Measurements from ENCODE around the gene INTS15. TPM values are rescaled to one million over a fixed set of nuclear protein-coding genes. Genes with fewer than 3 reads are reported as not detected.
"Not testable (repeated sequence)": the region's sequence is repeated elsewhere in the genome, so short reads cannot be mapped to it uniquely, and the experiment has no call there.

The INTS15 gene
- polyA plus RNA-seq, 4 donors: 31.9 to 38.3 (median 33.3) TPM

GRCh38 chr7:6615723-6616555 is 26.1 kb downstream of the INTS15 start:
- DNase-seq (ENCODE audit: low read depth in 4 of 4, low spot score in 3 of 4): no peak

DNA sequence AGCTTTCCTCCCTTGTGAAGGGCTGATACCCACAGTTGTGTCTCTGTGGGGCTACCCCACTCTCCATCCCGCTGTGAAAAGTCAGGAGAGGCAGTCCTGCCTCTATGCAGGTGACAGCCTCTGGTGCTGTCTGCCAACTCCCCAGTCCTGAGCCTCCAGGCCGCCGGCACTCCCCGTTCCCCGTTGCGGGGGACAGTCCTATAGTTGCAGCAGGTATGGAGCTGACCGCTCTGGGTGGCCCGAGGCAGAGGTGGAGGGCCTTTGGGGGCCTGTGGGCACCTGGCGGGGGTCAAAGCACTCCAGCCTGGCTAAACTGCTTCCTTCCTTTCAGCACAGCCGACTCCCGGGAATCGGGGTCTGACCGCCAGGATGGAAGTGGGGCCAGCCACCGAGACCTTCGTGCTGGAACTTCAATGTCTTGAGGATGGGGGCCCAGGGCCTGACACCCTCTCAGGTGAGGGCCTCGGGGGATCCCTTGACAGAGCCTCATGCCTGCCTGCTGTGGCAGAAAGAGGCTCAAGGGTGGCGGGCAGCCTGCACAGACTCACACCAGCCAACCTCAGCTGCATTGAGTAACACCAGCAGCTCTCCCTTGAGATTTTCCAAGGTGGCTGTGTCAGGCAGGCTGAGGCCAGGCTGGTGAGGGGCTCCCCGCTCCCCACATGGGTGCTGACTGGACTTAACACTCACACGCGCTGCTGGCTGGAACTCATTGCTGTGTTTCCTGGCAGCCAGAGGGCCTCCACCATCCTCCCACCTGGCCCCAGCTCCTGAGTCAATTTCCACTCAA is 27.2 kb downstream of the INTS15 start:
- DNase-seq (ENCODE audit: low read depth in 4 of 4, low spot score in 3 of 4): no peak

- no peak for DNase-seq (ENCODE audit: low read depth in 4 of 4, low spot score in 3 of 4)
Observed at GRCh38 chr7:6618621-6619020, 28.8 kb downstream of the INTS15 start.

GRCh38 chr7:6619961-6620360 is 30.1 kb downstream of the INTS15 start:
- DNase-seq (ENCODE audit: low read depth in 4 of 4, low spot score in 3 of 4): no peak

- DNase-seq (ENCODE audit: low read depth in 4 of 4, low spot score in 3 of 4): no peak
Observed at GRCh38 chr7:6621195-6622133, 31.6 kb downstream of the INTS15 start.

DNA sequence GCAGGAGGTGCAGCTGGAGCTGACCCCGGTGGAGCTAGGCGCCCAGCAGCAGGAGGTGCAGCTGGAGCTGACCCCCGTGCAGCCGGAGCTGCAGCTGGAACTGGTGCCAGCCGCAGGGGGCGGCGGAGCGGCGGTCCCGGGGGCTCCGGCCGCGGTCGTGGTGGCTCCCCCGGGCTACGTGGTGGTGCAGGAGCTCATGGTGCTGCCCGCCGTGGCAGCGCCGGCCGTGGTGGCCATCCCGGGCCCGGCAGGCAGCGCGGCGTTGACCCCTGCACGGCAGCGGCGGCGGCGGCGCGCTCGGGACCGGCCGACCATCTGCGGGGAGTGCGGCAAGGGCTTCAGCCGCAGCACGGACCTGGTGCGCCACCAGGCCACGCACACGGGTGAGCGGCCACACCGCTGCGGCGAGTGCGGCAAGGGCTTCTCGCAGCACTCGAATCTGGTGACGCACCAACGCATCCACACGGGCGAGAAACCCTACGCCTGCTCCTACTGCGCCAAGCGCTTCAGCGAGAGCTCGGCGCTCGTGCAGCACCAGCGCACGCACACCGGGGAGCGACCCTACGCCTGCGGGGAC is 32.4 kb downstream of the INTS15 start:
- DNase-seq (ENCODE audit: low read depth in 4 of 4, low spot score in 3 of 4): no peak

DNA sequence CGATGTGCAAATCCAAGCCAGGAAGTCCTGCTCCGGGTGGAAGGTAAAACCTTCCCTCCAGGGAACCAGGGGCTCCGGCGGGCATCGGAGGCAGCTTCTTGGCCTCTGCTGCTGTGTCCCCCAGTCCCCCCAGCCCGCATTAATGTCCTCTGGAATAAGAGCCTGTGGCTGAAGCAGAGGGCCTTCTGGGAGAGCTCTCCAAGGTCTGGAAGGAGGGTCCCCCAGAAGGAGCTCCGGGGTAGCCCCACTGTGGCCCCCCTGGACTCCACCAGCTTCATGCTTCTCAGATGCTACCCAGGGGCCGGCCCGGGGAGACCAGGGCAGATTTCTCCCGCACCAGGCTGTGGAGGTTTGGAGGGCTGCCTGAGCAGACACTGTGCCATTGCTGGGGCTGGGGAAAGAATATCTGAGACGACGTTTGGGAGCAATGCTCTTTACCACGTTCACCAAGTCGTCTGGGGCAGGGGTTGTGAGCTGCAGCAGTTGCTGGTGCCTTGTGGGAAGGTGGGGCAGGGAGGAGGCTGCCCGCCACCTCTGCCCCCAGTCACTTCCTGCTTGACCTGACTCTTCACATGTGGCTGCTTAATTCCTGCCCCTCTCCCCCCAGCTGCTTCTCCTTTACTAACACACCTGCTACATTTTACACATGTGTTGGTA is 33.9 kb downstream of the INTS15 start:
- no peak for DNase-seq (ENCODE audit: low read depth in 4 of 4, low spot score in 3 of 4)

GRCh38 chr7:6624246-6624611 is 34.4 kb downstream of the INTS15 start:
- DNase-seq (ENCODE audit: low read depth in 4 of 4, low spot score in 3 of 4): no peak

DNA sequence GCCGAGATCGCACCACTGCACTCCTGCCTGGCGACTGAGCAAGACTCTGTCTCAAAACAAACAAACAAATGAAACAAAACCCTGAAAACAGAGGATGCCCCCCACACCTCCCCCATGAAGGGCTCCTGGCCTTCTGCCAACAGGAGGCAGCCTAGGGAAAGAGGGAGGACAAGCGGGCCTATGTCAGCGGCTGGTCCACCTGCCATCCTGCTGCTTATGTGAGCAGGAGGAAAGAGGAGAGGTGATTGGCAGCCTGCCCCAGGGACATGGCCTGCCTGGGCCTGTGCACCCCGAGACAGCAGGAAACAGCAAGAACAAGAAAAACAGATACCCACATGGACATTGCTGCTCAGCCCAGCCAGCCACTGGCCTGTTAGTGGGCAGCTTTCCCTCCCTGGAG is 38.2 kb downstream of the INTS15 start:
- DNase-seq (ENCODE audit: low read depth in 4 of 4, low spot score in 3 of 4): no peak

GRCh38 chr7:6630007-6630849 is 40.4 kb downstream of the INTS15 start:
- DNase-seq (ENCODE audit: low read depth in 4 of 4, low spot score in 3 of 4): no peak

DNA sequence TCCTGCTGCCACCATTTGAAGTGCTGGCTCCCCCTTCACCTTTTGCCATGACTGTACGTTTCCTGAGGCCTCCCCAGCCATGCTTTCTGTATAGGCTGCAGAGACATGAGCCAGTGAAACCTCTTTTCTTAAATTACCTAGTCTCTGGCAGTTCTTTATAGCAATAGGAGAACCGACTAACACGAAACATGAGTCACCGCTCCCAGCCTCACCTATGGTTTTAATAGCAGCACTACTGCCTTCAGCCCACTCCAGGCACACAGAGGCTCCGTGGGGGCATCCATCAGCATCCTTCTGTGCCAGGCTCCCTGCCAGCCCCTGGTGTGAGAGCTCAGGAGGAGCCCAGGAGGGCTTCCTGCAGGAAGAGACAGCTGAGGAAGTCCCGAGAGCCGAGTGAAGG is 41.8 kb downstream of the INTS15 start:
- no peak for DNase-seq (ENCODE audit: low read depth in 4 of 4, low spot score in 3 of 4)

DNA sequence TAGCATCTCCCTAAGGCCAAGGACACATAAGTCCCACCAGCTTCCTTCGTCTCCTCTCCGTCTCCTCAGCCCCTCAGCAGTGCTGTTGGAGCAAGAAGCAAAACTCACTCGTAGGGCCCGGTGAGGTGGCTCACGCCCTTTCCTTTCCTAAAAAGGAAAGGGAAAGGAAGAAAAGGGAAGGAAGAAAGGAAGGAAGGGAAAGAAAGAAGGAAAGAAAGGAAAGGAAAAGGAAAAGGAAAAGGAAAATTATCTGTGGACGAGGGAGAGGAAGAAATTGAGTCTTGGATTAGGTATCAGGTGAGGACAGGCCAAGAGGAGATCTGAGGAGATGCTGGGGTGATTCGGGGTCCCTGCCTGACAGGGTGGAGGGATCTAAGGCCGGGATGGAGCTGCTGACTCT is 44.2 kb downstream of the INTS15 start:
- no peak for DNase-seq (ENCODE audit: low read depth in 4 of 4, low spot score in 3 of 4)

DNA sequence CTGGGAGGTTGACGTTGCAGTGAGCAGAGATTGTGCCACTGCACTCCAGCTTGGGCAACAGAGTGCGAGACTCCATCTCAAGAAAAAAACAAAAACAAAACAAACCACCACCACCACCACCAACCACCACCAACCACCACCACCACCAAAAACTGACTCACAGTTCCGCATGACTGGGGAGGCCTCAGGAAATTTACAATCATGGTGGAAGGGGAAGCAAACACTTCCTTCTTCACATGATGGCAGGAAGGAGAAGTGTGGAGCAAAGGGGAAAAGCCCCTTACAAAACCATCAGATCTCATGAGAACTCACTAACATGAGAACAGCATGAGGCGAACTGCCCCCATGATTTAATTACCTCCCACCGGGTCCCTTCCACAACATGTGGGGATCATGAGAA is 45.1 kb downstream of the INTS15 start:
- not testable (repeated sequence) for DNase-seq (ENCODE audit: low read depth in 4 of 4, low spot score in 3 of 4)

DNA sequence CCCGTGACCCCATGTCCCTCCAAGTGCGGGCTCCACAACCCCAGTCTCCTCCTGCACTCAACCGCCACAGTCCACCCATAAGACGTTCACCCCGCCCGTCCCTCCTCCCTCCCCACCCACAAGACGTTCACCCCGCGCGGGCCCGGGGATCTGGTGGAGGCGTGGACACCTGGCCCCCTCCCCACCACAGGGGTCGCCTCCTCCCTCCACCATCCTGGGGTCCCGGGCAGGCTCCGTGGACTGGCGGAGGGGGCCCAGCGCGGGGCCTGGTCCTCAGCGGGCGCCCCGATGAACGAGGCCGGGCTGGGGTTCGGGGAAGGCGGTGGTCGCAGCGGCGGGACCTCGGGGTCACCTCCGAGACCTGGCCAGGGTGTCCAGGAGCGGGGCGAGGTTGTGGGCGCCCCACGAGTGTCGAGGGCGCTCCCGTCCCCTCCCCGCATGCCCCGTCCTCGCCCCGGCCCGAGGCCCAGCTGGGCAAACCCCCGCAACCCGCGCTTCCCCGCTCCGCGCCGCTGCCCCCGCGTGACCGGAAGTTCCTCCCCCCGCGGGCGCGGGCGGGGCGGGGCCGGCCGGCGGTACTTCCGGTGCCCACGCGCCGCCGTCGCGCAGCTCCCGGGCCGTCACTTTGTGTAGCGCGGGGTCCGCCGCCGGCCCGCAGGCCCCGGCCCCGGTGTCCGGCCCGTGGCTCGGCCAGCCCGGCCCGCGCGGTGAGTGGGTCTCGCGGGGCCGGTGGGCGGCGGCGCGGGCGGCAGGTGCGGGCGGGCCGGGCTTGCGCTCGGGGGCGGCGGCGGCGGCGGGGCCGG is 47.1 kb downstream of the INTS15 start, which contains the start of gene ZNF316:
ZNF316 (plus strand) TSS at position 578 of the 803 bp plus-strand sequence. CDS start 5,092 bp downstream, outside the sequence.
- DNase-seq (ENCODE audit: low read depth in 4 of 4, low spot score in 3 of 4): peak in 1 of 4 donors; percentile 50

DNA sequence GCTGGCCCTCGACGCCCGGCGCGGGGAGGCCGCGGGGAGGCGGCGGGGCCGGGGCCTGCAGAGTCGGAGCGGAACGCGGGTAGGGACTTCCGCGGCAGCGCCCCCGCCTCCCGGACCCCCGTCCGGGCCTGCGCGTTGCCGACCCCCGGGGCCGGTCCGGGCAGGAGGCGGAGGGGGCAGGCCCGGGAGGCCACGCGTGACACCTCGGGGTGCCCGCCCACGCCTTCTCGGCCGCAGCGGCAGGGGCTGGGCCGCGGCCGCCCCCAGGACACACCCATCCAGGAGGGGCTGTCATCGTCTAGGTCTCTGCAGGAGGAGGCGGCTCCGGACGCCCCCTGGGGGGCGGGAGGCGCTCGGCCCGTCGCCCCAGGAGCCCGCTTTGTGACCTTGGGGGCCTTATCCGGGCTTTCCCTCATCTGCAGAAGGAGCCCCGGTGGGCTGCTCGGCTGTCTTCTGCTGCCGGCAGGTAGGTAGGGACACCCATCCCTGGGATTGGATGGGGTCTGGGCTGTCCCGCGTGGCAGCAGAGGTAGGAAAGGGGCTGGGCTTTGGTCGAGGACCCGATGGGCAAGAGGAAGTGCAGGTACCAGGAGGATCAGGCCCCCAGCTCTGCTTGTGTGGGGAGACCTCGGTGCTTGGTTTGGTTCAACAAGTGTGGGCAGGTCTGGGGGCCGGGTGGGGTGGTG is 47.9 kb downstream of the INTS15 start:
- no peak for DNase-seq (ENCODE audit: low read depth in 4 of 4, low spot score in 3 of 4)

GRCh38 chr7:6639032-6639431 is 49.2 kb downstream of the INTS15 start:
- no peak for DNase-seq (ENCODE audit: low read depth in 4 of 4, low spot score in 3 of 4)

- DNase-seq (ENCODE audit: low read depth in 4 of 4, low spot score in 3 of 4): no peak
Observed at GRCh38 chr7:6639627-6640026, 49.8 kb downstream of the INTS15 start.
